ENCODE measurements around the gene CMIP.
"Not testable (repeated sequence)": the region's sequence is repeated elsewhere in the genome, so short reads cannot be mapped to it uniquely, and the experiment has no call there.

The CMIP gene

DNA sequence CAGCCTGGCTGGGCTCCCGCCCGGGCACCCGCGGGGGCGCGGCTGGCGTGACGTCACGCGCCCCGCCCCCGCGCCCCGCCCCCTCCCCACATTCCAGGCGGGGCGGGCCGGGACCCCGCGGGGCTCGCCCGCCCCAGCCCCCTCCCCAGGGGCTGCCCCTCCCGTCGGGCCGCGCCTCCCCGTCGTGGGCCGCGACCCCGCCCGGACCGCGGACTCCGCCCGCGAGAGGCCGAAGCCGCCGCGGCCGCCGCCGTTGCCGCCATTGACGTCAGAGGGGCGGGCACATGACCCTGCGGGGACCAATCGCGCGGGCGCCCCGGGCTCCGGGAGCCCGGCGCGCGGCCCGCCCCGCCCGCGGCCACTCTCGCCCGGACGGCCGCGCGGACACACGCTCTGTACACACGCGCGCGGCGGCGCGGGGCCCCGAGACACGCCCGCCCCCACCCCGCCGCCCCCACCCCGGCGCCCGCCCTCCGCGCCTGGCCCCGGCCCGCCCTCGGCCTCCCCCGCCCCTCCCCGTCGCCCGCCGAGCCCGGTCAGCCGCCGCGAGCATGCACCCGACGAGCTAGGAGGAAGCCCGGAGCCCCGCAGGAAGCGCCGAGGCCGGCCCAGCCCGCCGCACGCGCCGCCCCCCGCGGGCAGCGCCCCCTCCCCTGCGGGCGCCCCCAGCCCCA lies at the start of gene CMIP:
Gene CMIP (plus strand): TSS at position 361 of the 674 bp plus-strand sequence.
- DNase-seq (ENCODE audit: low read depth in 2 of 2) = peak; percentile 68 to 77

DNA sequence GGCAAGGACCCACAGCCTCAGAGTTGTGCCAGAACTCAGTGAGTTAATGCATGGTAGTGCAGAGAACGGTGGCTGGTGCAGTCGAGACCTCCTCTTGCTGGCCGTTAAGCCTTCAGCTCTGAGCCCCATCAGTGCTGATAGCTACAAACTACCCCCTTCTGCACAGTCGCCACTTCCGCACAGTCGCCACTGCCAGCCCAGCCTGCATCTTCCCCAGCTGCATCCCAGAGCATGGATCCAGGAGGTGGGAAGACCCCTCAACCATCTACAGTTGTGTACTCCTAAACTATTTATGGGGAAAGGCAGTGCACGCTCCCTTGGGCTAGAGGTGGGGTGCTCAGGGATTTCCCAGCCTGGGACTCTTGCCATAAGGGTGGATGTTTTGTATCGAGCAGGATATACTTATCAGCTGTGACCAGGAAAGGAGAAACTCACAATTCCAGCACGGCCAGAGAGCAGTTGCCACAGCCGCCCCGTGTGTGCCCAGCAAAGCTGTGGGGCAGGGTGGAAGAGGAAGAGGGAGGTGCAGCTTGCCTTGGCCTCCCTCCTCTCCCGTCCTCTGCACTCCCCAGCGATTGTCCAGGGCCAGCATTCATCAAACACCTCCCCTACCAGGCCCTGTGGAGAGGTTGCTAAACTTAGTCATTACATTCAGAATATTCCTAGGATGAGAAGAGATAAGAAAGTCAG lies 49.5 kb upstream of the CMIP start:
- DNase-seq (ENCODE audit: low read depth in 2 of 2) = no peak

DNA sequence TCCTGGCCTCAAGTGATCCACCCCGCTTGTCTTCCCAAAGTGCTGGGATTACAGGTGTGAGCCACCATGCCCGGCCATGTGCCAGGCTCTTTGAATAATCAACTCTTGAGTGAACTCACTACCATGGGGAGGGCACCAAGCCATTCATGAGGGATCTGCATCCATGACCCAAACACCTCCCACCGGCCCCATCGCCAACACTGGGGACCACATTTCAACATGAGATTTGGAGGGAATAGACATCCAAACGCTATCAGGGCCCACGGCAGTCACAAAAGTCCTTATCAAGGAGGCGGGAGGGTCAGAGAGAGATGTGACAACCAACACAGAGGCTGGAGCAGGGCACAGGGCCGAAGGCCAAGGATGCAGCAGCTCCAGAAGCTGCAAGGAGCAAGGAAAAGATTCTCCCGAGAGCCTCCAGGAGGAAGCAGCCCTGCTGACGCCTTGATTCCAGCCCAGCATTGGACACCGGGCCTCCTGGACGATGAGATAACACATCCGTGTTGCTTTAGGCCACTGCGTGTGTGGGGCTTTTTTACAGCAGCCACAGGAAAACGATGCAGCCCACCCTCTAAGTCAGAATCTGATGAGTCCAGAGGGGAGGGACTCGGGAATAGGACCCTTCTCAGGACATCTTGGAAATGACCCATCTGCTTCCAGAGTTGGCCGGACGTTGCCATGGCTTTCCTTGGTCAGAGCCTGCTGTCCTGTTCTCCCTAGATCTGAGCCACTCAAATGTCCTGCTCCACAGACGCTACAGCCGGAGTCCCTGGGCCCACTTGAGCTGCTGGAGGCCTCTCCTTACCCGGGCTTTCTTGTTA lies 47.3 kb upstream of the CMIP start:
- no peak for DNase-seq (ENCODE audit: low read depth in 2 of 2)

DNA sequence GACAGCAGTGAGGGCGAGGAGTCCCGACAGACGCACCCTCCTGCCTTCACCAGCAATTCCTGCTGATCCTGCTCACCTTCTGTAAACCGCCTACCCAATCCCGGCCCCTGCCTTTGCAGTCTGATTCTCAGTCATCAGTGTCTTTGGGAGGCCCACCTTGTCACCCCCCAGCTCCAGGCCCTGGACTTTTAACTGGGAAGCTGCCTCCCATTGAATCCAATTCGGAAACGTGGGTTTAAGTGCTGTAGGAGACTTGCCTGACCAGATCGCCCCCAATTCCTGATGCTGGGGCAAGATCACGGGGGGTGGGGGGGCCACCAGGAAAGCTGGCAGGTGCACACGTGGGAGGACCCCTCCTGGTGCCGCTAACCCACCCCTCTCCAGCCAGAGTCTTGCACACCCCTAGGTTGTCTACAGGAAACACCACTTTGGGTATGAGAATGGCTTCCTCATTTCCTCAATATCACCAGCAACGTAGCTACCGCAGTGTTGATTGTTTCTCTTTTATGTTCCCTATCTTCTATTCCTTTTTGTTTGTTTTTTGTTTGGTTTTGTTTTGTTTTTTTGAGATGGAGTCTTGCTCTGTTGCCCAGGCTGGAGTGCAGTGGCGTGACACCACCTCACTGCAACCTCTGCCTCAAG lies 46.6 kb upstream of the CMIP start:
- no peak for DNase-seq (ENCODE audit: low read depth in 2 of 2)

DNA sequence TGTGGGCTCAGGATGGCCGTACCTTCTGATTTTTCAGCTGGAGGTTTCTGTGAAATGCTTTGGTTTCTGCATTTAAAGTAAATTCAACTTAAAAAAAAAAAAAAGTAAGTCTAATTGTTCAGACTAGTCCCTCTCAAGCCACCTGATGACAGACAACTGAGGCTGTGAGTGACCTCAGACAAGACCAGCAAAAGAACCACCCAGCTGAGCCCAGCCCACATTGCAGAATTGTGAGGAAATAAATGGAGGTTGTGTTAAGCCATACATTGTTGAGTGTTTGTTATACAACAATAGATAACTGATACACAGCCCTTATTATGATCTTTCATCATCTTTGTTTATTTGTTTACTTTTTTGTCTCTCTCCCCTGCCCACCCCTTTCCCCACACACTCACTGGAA lies 44.7 kb upstream of the CMIP start:
- DNase-seq (ENCODE audit: low read depth in 2 of 2) = no peak

DNA sequence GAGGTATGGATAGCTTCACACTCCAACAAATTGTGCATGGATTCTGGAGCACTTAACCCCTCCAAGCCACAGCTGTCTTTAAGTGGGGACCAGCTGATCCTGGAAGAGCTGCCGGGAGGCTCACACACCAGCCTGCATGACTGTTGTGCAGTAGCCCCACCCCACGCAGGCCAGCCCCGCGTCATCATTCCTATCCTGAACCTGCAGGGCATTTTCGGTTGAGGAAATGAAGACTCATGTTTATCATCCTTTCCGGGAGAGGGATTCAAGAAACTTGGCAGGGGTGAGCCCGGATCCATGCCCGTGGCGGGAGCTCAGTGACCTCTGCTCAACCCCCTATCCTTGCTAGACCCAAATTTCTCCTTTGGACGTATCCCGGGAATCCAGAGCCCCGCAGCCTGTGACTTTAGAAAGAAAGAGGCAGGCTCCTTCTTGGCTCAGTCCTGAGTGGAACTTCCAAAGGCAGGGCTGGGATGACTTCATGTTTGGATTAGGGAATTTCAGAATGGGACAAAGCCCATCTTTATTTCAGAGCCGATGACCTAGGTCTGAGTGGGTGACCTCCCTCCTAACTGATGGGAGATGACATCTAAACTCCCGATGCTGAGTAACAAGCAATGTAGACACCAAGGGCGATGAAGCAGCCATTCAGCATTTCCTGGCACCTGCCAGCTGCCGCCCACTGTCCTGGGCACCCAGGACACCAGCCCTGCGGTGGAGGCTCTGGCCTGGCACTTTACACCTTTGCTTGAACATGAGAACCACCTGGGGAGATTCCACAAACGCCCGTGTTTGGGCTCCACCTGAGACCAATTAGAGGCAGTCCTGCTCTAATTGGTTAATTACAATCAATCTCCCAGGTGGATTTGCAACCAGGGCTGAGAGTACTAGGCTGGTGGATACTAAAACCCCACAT lies 43.3 kb upstream of the CMIP start:
- no peak for DNase-seq (ENCODE audit: low read depth in 2 of 2)

DNA sequence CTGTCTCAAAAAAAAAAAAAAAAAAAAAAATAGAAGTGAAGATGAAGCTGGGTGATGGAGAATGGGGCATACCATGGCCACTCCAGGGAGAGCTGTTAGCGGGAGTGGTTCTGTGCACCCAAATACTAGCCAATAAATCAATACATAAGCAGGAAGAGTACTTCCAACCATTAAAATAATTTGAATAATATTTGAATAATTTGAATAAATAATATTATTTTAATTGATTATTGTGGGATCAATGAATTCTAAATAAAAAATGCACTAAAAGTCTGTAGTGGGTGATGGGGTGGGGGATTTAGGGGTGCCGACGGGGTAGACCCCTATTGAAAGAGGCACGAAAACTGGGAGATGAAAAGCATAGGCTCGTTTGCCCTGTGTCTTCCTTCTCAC lies 41.4 kb upstream of the CMIP start:
- DNase-seq (ENCODE audit: low read depth in 2 of 2) = no peak

DNA sequence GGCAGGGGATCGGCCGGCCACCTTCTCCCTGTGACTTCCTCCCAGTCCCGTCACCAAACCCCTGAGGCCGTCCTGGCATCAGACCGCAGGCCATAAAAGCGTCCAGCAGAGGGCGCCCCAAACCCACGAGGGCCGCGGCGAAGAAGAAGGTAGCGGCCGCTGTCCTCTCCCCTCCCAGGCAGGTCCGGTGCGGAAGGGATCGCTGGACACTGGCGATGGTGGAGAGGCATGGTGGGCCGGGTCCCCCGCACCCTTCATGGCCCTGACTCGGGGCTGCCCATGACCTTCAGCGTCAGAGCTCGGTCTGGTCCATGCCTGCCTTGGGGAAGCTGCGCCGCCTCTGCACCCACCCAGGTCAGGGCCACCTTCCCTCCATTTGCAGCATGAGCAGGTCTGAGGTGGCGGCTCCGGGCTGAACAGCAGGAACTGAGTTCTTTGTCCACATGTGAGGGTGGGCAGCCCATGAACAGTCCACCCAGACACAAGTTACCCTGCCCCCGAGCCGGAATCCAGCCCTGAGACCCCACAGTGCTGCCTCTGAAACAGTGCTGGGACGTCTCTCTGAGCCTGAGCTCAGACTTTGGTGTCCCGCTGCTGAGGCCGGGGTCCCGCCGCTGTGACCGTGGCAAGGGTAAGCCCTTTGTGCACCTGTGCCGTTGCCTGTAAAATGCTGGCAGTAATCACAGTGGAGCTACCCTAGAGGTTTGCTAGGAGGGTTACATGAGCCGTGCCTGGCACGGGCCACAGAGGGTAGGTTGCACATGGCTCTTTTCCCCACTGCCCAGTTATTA lies 40.8 kb upstream of the CMIP start:
- peak; percentile 79 to 90 for DNase-seq (ENCODE audit: low read depth in 2 of 2)

DNA sequence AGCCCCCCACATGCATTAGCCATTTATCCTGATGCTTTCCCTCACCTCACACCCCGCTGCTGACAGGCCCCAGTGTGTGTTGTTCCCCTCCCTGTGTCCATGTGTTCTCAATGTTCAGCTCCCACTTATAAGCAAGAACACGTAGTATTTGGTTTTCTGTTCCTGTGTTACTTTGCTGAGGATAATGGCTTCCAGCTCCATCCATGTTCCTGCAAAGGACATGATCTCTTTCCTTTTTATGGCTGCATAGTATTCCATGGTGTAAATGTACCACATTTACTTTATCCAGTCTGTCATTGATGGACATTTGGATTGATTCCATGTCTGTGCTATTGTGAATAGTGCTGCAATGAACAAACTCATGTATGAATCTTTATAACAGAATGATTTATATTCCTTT lies 39.6 kb upstream of the CMIP start:
- not testable (repeated sequence) for DNase-seq (ENCODE audit: low read depth in 2 of 2)

DNA sequence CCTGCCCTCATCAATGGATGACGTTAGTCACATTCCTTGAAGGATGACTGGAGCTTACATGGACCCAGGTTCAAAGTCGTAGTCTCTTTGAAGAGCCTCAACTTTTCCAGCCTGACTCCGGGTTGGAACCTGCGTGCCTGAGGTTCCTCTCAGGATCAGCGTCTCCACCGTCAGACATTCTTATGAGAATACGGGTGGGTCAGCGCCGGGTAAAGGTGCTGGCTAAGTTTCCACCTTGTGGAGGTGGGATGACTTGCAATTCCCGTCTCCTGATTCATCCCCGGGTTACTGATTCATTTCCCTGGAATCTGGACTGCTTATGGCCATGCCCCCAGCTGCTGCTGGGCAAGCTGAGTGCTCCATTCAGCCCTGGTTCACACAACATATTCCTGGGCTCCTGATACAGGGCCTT lies 38.9 kb upstream of the CMIP start:
- DNase-seq (ENCODE audit: low read depth in 2 of 2) = no peak

DNA sequence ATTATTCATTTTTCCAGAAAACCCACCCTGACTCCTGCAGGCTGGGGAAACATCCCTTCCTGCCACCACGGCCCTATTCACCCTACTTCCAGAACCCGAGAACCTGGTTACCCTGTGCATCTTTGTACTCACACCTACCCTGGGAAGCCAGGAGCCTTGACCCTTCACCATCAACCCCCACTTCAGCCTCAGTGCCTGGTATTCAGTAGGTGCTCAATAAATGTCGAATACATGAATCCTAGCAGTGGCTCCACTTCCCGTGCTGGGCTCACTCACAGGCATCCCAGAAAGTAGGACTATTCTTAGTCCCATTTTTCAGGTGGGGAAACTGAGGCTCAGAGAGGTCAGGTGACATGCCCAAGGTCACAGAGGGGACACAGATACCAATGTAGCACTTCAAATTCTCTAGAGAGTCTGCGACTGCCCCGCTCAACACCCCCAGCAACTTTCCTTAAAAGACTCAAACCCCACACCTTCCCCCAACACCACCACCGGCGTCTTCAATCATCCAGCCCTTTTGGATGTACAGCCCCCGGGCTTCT lies 36.1 kb upstream of the CMIP start:
- no peak for DNase-seq (ENCODE audit: low read depth in 2 of 2)

DNA sequence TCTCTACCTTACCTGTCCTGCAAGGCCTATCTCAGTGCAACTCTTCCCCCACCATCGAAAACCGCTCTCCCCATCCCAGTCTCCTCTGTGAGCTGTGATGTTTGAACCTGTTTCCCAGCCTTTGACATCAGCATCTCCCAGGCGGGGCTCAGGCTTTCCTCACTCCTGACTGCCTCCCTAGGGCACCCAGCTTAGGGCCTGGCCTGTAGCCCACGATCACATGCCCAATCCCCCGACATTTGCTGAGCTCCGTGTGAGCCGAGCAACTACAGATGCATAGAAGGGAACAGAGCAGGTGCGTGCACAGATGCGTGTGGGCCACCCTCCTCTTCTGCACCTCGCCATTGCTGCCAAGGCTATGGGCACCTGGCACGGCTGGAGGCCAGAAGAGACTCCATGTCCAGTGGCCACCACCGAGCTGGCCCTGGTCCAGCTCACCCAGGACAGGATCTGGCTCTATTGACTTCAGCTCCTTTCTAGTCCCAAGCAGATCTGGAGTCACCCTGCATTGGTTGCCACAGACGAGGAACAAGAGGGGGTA lies 35.5 kb upstream of the CMIP start:
- DNase-seq (ENCODE audit: low read depth in 2 of 2) = no peak

DNA sequence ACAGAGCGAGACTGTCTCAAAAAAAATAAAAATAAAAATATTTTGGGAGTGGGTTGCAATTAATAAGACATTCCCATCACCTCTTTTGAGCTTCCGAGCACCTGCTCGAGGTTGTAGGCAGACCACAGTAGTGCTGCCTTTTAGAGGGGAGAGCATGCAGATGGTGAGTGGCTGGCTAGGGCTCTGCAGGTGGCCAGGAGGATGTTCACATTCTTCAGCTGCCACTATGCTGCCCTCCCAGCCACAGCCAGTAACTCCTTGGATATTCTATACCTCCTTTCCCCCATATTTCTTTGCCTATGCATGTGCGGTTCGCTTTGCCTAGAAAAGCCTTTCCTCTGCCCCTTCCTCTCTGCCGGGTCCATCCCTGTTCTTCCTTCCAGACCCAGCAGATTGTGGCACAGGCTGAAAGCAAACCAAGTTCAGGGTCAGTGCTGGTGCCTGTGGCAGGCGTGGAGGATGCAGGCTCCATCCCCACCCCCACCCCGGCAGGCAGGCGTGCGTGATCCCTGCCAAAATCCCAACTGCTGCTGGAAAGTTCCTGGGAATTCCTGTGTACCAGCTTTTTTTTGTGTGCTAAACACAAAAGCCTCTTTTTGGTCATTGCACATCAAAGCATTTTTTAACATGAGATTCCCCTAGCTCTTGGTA lies 33.8 kb upstream of the CMIP start:
- no peak for DNase-seq (ENCODE audit: low read depth in 2 of 2)

DNA sequence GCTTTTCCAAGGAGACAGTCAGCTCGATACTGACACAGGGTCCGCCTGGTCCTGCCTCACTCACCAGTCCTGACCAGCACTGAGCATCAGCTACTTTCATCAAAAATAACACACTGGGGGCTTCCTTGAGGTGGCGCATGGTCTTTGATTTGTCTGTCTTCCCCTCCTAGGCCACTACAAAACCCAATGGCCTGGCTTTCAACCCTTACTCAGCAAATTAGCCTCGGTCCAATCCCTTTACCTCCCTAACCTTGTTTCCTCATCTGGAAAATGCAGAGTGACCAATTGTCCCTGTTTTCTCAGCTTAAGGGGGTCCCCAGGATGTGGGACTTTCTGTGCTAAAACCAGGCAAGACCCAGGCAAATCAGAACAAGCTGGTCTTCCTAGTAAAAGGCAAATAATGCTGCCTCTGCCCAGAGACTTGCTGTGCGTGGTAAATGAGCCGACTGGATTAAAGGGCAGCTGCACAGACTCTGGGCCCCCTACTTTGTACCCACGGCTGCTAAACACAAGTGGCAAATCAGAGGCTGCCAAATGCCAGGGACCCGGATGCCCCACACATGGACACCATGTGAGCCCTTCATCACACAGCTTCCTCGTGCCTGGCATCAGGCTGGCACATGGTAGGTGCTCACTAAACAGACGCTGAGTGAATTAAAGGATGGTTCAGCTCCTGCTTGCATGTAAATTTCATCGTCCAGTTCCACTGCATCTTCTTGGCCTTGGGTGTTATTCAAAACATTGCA lies 31.2 kb upstream of the CMIP start:
- no peak for DNase-seq (ENCODE audit: low read depth in 2 of 2)

DNA sequence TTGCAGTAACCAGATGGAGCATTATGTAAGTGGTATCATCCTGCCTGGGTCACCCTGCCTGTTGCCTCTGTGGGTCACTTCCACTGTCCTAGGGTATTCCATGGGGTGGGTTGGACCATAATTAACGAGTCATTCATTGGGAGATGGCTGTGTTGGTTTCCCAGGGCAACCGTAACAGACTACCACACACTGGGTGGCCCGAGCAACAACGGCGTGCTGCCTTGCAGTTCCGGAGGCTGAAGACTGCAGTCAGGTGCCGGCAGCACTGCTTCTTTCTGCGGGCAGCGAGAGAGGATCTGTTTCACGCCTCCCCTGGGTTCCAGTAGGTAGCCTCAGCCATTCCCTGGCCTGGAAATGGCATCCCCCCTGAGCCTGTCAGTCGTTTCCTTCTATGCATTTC lies 28.9 kb upstream of the CMIP start:
- no peak for DNase-seq (ENCODE audit: low read depth in 2 of 2)

DNA sequence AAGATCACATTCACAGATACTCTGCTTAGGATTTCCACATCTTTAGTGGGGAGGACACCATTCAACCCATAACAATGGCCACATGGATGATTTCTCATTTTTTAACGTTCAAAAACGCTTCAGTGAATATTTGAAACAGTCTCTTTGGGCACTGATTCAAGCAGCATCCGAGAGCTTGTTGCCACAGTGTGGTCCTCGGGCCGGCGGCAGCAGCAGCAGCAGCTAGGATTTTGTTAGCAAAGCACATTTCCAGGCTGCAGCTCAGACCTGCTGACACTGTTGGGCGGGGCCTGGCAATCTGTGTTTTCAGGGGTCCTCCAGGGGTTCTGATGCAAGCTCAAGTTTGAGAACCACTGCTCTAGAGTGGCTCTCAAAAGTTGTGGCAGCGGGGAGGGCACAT lies 27.9 kb upstream of the CMIP start:
- DNase-seq (ENCODE audit: low read depth in 2 of 2) = no peak

DNA sequence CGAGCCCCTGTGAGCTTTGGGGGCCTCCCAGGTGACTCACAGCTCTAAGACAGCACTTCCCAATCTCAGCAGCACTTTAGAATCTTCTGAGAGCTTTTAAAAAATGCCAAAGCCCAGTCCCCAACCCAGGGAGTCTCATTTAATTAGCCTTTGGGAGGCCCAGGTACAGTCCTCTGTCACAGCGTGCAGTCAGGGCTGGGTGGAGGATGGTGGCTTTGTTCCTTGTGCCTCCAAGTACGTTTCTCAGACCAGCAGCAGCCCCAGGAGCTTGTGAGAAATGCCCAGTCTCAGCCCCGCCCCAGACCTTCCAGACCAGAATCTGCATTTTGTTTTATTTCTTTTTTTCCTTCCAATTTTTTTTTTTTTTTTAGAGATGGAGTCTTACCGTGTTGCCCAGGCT lies 27.4 kb upstream of the CMIP start:
- DNase-seq (ENCODE audit: low read depth in 2 of 2) = no peak

DNA sequence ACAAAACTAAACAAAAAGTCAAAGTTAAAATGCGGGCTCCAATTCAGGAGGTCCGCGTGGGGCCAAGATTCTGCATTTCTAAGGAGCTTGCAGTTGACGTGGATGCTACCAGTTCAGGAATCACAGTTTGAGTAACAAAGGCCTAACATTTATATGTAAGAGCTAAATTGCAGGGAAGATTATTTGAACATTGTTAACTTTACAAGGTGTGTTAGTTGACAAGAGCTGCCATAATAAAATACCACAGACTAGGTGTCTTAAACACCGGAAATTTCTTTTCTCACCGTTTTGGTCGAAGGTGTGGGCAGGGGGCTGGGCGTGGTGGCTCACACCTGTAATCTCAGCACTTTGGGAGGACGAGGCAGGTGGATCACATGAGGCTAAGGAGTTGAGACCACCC lies 24.8 kb upstream of the CMIP start:
- no peak for DNase-seq (ENCODE audit: low read depth in 2 of 2)

DNA sequence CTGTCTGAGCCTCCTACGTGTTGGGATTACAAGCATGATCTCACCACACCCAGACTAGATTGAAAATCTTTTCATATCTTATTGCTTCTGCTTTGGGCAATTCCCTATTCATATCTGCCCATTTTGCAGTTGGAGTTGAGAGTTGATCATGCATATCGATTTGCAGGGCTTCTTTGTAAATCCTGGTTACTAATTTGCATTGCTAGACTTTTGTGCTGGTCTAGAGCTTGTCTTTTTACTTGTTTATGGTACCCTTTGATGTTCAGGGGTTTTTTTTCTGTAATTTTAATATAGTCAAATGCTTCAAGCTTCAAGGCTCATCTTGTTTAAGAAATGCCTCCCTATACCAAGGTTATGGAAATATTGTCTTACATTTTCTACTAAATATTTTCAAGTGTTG lies 23.5 kb upstream of the CMIP start:
- DNase-seq (ENCODE audit: low read depth in 2 of 2) = no peak
